ENCODE results near the gene HSH2D. TPM values are rescaled to one million over a fixed set of nuclear protein-coding genes. Genes with fewer than 3 reads are reported as not detected.
A peak's percentile ranks its signal among the peaks of the same experiment; 100 is the strongest.

The HSH2D gene
- total RNA-seq, 2 experiments from 2014 or later: 23.6 to 26.1 TPM

DNA sequence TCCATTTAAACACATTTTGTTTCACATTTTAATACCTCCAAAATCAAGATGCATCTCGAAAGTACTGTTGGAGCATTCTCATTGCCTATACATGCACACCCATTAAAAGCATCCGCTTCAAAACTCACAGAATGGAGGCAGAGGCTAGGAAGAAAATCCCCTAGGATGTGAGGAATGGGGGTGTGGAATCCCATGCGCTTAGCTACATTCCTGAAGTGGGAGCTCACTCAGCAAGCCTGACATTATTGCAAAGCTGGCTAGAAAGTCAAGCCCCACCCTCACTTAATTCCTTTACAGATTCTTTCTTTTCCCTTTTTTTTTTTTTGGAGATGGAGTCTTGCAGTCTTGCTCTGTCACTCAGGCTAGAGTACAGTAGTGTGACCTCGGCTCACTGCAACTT is 37.1 kb downstream of the HSH2D start:
- no peak overlapping the region for H3K27ac Mint-ChIP-seq
- H3K27me3 Mint-ChIP-seq: peaks cover 4% of the 10 kb centered on the region
- ChIA-PET CTCF (interaction anchor here (0.7 to 5.9 kb wide), 7 partner anchors 20 to 156 kb away, joined by 3 to 45 read pairs (median 4); no protein-coding TSS in a partner anchor), POLR2A (interaction anchor here (0.6 kb wide), 1 partner anchor 159 kb away, joined by 3 read pairs; no protein-coding TSS in a partner anchor)
- H3K4me3 Mint-ChIP-seq: no peak overlapping the region
- H3K9me3 Mint-ChIP-seq: no peaks in the 10 kb centered on the region
- intact Hi-C loops (cut with micrococcal nuclease): loop anchor here (10.0 kb wide), 1 partner anchor 346 kb away; no protein-coding TSS in a partner anchor
- no peak for DNase-seq
- peaks cover 13% of the 10 kb centered on the region for H3K4me1 Mint-ChIP-seq (ENCODE audit: low read depth)
- H3K36me3 Mint-ChIP-seq: peaks cover 5% of the 10 kb centered on the region

DNA sequence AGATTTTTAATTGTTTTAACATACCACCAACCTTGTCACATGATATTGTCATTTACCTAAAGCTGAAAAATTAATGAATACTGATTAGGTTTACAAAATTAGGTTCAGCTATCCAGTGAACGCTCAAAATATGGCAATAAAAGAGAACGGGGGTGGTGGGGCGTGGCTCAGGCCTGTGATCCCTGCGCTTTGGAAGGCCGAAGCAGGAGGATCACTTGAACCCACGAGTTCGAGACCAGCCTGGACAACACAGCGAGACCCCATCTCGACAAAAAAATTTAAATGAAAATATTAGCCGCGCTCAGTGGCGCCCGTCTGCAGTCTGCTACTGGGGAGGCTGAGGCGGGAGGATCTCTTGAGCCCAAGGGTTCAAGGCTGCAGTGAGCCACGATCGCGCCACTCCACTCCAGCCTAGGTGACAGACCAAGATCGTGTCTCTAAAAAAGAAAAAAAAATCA is 41.2 kb downstream of the HSH2D start:
- Mint-ChIP-seq H3K27me3 (peaks cover 4% of the 10 kb centered on the region), H3K36me3 (peaks cover 21% of the 10 kb centered on the region), H3K9me3 (no peaks in the 10 kb centered on the region), H3K4me1 (ENCODE audit: low read depth) (peaks cover 28% of the 10 kb centered on the region), H3K27ac (peak overlapping the region; percentile 94), H3K4me3 (peak overlapping the region; percentile 98)
- intact Hi-C loops (cut with micrococcal nuclease): loop anchor here (1.0 to 10.0 kb wide), 7 partner anchors 13 to 556 kb away; partner anchors contain the start of genes AP1M1 and RAB8A
- no peak for DNase-seq
- ChIA-PET CTCF (interaction anchor here (0.8 to 3.2 kb wide), 23 partner anchors 12 to 804 kb away, joined by 3 to 62 read pairs (median 5); partner anchors contain the start of genes AP1M1 and TPM4), POLR2A (interaction anchor here (0.8 to 1.9 kb wide), 5 partner anchors 13 to 143 kb away, joined by 3 to 11 read pairs (median 3); partner anchors contain the start of gene AP1M1)

GRCh38 chr19:16185123-16185767 is 41.8 kb downstream of the HSH2D start, which contains the start of gene FAM32A:
TSS of gene FAM32A (plus strand) at chr19:16185410. CDS start at chr19:16185443, 33 bp downstream.
- intact Hi-C loops (cut with micrococcal nuclease): loop anchor here (1.0 to 10.0 kb wide), 7 partner anchors 12 to 556 kb away; partner anchors contain the start of genes AP1M1 and RAB8A
- Mint-ChIP-seq H3K4me1 (ENCODE audit: low read depth) (peaks cover 28% of the 10 kb centered on the region), H3K27me3 (peaks cover 4% of the 10 kb centered on the region), H3K27ac (peak within 1 kb of the TSS; percentile 94), H3K4me3 (peak within 1 kb of the TSS; percentile 98), H3K9me3 (no peaks in the 10 kb centered on the region), H3K36me3 (peaks cover 23% of the 10 kb centered on the region)
- POLR2A ChIA-PET: interaction anchor here (0.8 to 1.9 kb wide), 8 partner anchors 12 to 349 kb away, joined by 3 to 11 read pairs (median 3); partner anchors contain the start of genes AP1M1 and HSH2D
- peak; percentile 100 for DNase-seq
- CTCF ChIA-PET: interaction anchor here (0.6 to 3.2 kb wide), 29 partner anchors 10 to 804 kb away, joined by 3 to 62 read pairs (median 4); partner anchors contain the start of genes AP1M1, RAB8A and TPM4

GRCh38 chr19:16185768-16186123 is 42.3 kb downstream of the HSH2D start:
- CTCF ChIA-PET: interaction anchor here (0.6 to 3.2 kb wide), 31 partner anchors 9 to 805 kb away, joined by 3 to 62 read pairs (median 4); partner anchors contain the start of genes AP1M1, RAB8A and TPM4

DNA sequence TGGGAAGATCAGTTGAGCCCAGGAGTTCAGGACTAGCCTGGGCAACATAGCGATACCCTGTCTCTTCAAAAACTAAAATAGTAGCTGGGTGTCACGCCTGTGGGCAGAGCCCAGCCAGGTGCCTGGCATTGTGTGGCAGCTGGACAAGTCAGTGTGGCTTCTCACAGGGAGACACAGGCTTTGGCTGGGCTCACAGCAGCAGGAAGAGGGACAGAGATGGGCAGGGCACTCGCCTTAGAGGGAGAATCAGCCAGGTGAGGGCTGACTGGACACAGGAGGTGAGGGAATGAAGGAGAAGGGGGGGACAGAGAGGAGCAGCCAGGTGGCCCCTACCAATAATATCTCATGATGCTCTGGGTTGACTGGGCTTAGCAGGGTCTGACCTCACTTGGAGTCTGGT is 45.0 kb downstream of the HSH2D start:
- no peak overlapping the region for H3K27ac Mint-ChIP-seq
- ChIA-PET CTCF (interaction anchor here (0.6 to 2.0 kb wide), 3 partner anchors 9 to 495 kb away, joined by 3 to 9 read pairs (median 6); partner anchors contain the start of gene AP1M1), POLR2A (no interaction called here)
- peaks cover 22% of the 10 kb centered on the region for H3K4me1 Mint-ChIP-seq (ENCODE audit: low read depth)
- intact Hi-C loops (cut with micrococcal nuclease): loop anchor here (10.0 kb wide), 1 partner anchor 354 kb away; no protein-coding TSS in a partner anchor
- DNase-seq: no peak
- H3K27me3 Mint-ChIP-seq: peaks cover 2% of the 10 kb centered on the region
- no peak overlapping the region for H3K4me3 Mint-ChIP-seq
- H3K9me3 Mint-ChIP-seq: no peaks in the 10 kb centered on the region
- H3K36me3 Mint-ChIP-seq: peaks cover 36% of the 10 kb centered on the region

More at GRCh38 chr19:16185768-16186123, 42.3 kb downstream of the HSH2D start:
- H3K4me3 Mint-ChIP-seq: peak overlapping the region; percentile 98
- DNase-seq: peak; percentile 66
- intact Hi-C loops (cut with micrococcal nuclease): loop anchor here (1.0 to 10.0 kb wide), 7 partner anchors 12 to 557 kb away; partner anchors contain the start of genes AP1M1 and RAB8A
- H3K9me3 Mint-ChIP-seq: no peaks in the 10 kb centered on the region
- peaks cover 4% of the 10 kb centered on the region for H3K27me3 Mint-ChIP-seq
- peaks cover 25% of the 10 kb centered on the region for H3K36me3 Mint-ChIP-seq
- POLR2A ChIA-PET: interaction anchor here (0.8 to 1.9 kb wide), 7 partner anchors 12 to 349 kb away, joined by 3 to 11 read pairs (median 3); partner anchors contain the start of genes AP1M1 and HSH2D
- peak overlapping the region; percentile 94 for H3K27ac Mint-ChIP-seq
- H3K4me1 Mint-ChIP-seq (ENCODE audit: low read depth): peaks cover 28% of the 10 kb centered on the region

DNA sequence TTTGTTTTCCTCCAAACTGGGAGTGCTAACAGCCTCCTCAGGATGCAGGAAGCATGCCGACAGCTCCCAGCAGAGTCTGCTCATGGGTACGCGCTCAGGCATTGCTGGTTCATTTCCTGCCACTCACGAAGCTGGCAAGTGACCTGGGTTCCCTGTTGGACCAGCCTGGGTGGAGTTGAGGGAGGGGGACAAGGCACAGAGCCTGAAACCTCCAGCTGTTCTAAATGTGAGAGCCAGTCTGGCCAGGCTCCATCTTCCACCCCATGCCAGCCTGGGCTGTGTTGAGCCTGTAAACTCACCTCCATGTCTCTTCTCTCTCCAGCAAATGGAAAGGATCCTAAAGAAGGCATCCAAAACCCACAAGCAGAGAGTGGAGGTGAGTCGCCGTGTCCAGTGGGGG is 46.7 kb downstream of the HSH2D start:
- peaks cover 17% of the 10 kb centered on the region for H3K4me1 Mint-ChIP-seq (ENCODE audit: low read depth)
- H3K4me3 Mint-ChIP-seq: no peak overlapping the region
- no peaks in the 10 kb centered on the region for H3K27me3 Mint-ChIP-seq
- no peaks in the 10 kb centered on the region for H3K9me3 Mint-ChIP-seq
- no peak for DNase-seq
- H3K36me3 Mint-ChIP-seq: peaks cover 35% of the 10 kb centered on the region
- H3K27ac Mint-ChIP-seq: no peak overlapping the region
- ChIA-PET CTCF (interaction anchor here (1.0 kb wide), 1 partner anchor 148 kb away, joined by 3 read pairs; no protein-coding TSS in a partner anchor), POLR2A (no interaction called here)
- intact Hi-C loops (cut with micrococcal nuclease): no loop called here

DNA sequence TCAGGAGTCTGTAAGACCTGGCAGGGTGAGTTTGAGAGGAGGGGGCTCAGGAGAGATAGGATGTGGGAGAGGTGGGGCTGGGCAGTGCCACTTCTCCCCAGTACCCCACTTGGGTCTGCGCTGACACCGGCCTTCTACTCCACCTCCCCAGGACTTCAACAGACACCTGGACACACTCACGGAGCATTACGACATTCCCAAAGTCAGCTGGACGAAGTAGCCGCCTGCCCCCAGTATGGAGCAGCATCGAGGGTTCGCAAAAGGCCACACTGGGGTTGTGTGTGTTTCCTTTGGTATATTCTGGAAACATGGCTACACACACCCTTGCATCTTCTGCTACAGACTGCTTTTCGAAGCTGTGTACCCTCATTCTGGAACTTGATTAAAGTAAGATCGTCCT is 47.3 kb downstream of the HSH2D start:
- Mint-ChIP-seq H3K9me3 (no peaks in the 10 kb centered on the region), H3K4me1 (ENCODE audit: low read depth) (peaks cover 14% of the 10 kb centered on the region), H3K27me3 (no peaks in the 10 kb centered on the region), H3K4me3 (no peak overlapping the region), H3K36me3 (peaks cover 32% of the 10 kb centered on the region), H3K27ac (no peak overlapping the region)
- intact Hi-C loops (cut with micrococcal nuclease): no loop called here
- ChIA-PET CTCF (no interaction called here), POLR2A (no interaction called here)
- no peak for DNase-seq

GRCh38 chr19:16191216-16191908 is 47.9 kb downstream of the HSH2D start:
- ChIA-PET CTCF (no interaction called here), POLR2A (no interaction called here)
- no peak for DNase-seq
- Mint-ChIP-seq H3K4me3 (no peak overlapping the region), H3K27ac (no peak overlapping the region), H3K27me3 (no peaks in the 10 kb centered on the region), H3K4me1 (ENCODE audit: low read depth) (peaks cover 13% of the 10 kb centered on the region), H3K36me3 (peaks cover 32% of the 10 kb centered on the region), H3K9me3 (no peaks in the 10 kb centered on the region)
- intact Hi-C loops (cut with micrococcal nuclease): no loop called here

DNA sequence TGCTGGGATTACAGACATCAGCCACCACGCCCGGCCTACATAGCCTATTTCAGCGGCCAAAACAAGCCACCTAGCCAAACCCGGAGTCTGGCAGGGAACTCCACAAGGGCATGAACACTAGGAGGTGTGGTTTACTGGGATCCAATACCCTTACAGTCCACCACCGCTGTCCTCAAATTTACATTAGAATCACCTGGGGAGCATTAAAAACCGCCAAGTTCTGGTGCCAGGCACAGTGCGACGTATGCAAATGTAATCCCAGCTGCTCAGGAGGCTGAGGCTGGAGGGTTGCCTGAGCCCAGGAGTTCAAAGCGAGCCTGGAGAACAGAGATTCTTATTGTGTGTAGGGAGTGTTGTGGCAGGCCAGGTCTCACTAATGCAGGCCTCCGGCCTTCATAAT is 50.0 kb downstream of the HSH2D start:
- no peak overlapping the region for H3K27ac Mint-ChIP-seq
- CTCF ChIA-PET: interaction anchor here (2.6 kb wide), 1 partner anchor 8 kb away, joined by 14 read pairs; the partner anchor contains the start of gene FAM32A

DNA sequence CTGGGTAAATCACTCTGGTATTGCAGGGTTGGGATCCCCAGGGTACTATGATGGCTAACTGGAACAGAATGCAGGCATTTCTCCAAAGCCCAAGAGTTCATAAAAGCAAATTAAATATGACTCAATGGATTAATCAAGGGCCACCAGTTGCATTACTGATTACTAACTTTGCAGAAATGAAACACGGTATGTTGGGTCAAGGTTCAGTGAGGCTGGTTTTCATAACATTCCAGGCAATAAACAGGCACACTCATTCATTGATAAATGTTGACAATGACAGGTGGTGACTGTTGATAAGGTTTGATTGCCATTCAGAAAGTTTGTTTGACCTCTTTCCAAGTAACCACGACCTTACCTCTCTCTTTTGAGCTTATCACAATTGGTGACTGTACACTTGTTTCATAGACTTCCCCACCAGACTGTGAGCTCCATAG is 53.7 kb downstream of the HSH2D start:
- DNase-seq: no peak
- Mint-ChIP-seq H3K27me3 (no peaks in the 10 kb centered on the region), H3K4me3 (peak overlapping the region; percentile 97), H3K4me1 (ENCODE audit: low read depth) (peaks cover 36% of the 10 kb centered on the region), H3K27ac (peak overlapping the region; percentile 92), H3K36me3 (peaks cover 9% of the 10 kb centered on the region), H3K9me3 (no peaks in the 10 kb centered on the region)
- intact Hi-C loops (cut with micrococcal nuclease): loop anchor here (1.0 to 5.0 kb wide), 3 partner anchors 12 to 299 kb away; partner anchors contain the start of genes C19orf44, CALR3 and FAM32A
- CTCF ChIA-PET: interaction anchor here (1.0 to 2.4 kb wide), 6 partner anchors 8 to 179 kb away, joined by 3 to 20 read pairs (median 4); partner anchors contain the start of gene FAM32A
- POLR2A ChIA-PET: interaction anchor here (1.0 to 1.8 kb wide), 4 partner anchors 9 to 155 kb away, joined by 3 to 11 read pairs (median 4); partner anchors contain the start of genes FAM32A and TPM4

More for the DNA sequence above, 50.0 kb downstream of the HSH2D start:
- Mint-ChIP-seq H3K36me3 (peaks cover 22% of the 10 kb centered on the region), H3K4me3 (no peak overlapping the region), H3K9me3 (no peaks in the 10 kb centered on the region), H3K4me1 (ENCODE audit: low read depth) (peaks cover 7% of the 10 kb centered on the region), H3K27me3 (no peaks in the 10 kb centered on the region)
- intact Hi-C loops (cut with micrococcal nuclease): no loop called here
- POLR2A ChIA-PET: no interaction called here
- DNase-seq: no peak

Data from activated CD4-positive, alpha-beta memory T cell treated with anti-CD3 and anti-CD28 coated beads for 36 hours (primary cell).